Hematopoietic multipotent progenitor cell treated with erythropoietin and hydrocortisone succinate and interleukin-3 and kit ligand, for 17 days (in vitro differentiated cells): ENCODE data around the gene ST7.
"Not testable (repeated sequence)": the region's sequence is repeated elsewhere in the genome, so short reads cannot be mapped to it uniquely, and the experiment has no call there.

Source experiments
- DNase-seq: peaks from one replicate; pipeline ENCODE4 v3.0.0-alpha.2; 2015; ENCODE audit warnings: low spot score

Gene ST7

GRCh38 chr7:117097860-117098259, 144.6 kb downstream of the ST7 start:
- DNase-seq: no peak

- no peak for DNase-seq
These were observed 145.2 kb downstream of the ST7 start for GRCh38 chr7:117098457-117098856.

DNA sequence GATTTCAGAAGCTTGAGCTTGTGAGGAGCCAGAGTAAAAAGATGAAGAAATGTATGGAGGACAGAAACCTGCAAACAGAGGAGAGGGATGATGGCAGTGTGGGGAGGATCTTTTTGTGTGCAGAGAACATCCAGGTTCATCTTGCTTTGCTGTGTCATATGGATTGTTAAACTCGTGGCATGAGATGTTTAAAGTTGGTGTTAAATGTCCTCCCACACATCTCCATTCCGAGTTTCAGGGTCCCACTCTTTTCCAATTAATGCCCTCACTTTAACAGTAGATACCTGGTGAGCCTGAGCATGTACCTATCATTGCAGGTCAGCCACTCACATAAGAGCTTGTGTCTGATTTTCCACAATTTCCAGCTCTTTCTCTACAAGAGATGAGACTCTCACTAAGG, 147.7 kb downstream of the ST7 start:
- no peak for DNase-seq

DNA sequence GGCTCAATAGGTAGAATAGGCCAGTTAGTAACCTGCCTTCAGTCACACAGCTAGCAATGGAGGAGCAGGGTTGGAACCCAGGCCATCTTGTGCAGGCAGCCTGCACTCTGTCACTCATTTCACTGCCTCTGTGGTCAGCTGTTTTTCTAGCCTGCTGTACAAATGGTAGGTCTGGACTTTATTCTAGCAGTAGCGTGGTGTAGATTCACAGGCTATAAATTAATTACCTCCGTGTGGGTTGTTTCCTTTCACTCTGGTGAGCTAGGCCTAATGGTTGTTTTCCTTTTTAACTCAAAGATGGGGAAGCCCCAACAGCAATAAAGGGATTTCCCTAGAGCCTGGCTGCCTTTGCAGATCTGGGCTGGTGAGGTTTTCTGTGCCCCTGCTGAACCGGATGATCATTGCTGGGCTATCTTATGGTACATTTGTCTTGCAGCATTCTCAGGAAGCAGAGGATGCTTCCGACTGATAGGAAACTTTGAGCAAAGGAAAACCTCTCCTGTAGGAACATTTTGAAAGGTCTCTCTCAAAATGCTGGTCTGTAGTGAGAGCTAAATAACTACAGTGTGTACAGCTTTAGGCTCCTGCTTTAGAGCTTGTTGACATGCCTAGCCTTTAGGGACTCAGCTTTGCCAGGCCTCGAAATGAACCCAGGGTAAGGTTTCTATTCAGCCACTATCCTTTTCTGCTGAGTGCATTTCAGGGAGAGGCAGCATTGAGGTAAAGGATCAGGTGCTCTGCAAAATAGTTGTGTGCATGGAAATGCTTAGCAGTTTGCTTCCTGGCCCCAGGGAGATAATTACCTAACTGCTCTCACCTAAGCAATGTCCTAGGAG, 157.4 kb downstream of the ST7 start:
- DNase-seq: peak; percentile 35

GRCh38 chr7:117111535-117111934, 158.2 kb downstream of the ST7 start:
- DNase-seq: no peak

- no peak for DNase-seq
These were observed 159.3 kb downstream of the ST7 start for GRCh38 chr7:117112640-117113039.

DNA sequence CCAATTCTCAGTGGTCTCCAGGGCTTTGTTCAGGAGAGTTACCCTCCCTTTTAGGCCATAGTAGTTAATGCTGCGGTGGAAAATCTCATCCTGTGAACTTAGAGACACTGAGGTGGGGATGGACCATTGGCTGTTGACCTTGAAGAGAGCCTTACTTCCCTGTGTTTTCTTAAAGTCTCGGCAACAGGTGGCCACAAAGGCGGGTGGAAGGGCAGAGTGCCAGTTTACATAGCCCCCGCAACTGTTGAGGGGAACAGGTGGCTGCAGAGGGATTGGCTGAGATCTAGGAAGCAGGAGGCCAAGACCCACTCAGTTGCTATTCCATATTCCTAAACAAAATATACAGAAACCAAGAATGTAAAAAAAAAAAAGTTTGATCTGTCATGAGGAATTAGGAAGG, 160.6 kb downstream of the ST7 start:
- no peak for DNase-seq

DNA sequence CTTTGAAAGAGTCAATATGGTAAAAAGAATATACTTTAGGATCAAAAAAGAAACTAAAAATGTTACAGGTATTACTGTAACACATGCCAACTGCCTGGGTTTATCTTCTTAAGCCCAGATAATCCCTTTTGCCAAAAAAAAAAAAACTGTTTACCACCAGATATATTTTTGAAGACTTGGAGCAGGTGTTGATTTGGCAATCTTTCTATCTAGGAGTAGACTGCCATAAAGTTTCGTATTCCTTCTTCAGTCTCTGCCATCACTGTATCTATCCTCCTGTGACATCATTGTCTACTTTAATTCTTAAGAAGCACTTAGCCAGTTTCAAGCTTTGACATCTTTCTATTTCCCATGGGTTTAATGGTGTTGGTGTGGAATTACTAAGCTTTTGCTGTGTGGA, 161.0 kb downstream of the ST7 start:
- peak; percentile 43 for DNase-seq

DNA sequence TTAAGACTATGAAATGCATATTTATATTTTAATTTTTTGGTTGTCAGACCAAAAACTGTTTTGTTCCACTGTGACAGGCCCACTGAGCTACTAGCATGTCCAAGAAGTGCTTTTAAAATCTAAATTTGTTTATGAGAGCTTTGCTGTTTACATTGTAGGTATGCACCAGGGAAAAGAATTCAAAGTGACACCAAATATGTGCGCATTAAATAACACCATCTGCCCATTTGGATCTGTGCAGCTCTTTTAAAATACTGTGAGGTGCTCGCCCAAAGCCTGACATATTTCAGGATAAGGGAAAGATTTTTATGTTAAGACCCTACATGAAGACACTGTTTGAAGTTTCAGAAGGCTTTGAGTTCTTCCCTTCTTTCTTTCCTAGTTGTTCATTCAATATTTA, 162.9 kb downstream of the ST7 start:
- DNase-seq: no peak

GRCh38 chr7:117117172-117117571, 163.9 kb downstream of the ST7 start:
- no peak for DNase-seq

DNA sequence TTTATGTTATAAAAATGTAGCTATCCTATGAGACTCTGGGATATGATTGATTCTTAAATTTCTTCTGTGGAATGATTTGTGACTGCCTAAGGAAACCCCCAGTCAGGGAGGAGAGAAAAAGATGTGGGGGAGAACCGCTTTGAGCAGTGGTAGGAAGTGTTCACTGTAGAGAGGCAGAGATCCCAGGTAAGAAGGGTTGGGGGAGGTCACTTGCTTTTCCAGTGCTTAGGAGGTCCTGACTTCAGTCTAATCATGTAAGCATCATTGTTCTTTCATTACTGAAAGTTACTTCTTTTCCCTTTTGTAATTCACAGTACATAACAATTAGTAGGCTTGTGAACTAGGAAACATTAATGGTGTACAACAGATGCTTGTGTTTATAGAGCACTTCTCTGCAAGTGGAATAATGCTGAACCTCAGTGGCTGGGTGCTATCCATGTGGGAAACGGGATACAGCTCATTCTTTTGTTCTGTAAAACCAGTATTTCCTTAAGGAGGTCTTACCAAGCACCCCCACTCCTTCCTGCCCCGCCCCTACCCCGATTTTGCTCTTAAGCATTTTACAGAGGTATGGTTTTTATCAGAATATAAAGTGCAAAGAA, 165.4 kb downstream of the ST7 start:
- no peak for DNase-seq

DNA sequence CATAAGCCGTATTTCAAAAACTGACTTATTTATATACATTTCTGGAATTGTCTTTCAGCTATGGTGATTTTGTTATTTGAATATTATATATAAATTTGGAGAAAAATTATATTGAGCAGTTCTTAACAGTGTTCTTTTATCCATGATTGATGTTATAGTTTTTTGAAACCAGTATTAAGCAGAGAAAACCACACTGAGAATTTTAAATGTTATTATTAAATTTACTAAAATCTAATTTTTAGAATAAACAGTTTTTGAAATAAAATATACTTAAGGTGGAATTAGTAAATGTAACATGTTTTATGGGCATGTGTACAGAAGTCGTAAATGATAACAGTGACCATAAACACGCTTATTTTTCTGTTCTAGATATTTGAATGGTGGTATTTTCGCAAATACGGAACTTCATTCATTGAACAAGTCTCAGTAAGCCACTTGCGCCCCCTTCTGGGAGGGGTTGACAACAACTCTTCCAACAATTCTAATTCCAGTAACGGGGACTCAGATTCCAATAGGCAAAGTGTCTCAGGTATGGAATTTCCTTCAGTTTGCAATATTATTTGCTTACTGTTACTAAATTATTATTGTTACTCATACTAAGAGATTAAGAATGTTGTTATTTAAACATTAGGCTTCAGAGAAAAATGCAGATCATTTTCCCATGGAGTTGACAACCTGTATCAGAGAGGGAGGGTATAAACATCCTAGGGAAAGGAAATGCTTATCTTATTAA, 166.1 kb downstream of the ST7 start:
- peak; percentile 90 for DNase-seq

GRCh38 chr7:117120321-117120720, 167.0 kb downstream of the ST7 start:
- DNase-seq: not testable (repeated sequence)

GRCh38 chr7:117122036-117122435, 168.7 kb downstream of the ST7 start:
- not testable (repeated sequence) for DNase-seq

GRCh38 chr7:117122536-117122935, 169.2 kb downstream of the ST7 start:
- no peak for DNase-seq

- peak; percentile 44 for DNase-seq
These were observed 170.1 kb downstream of the ST7 start for GRCh38 chr7:117123311-117123926.

GRCh38 chr7:117124591-117125220, 171.4 kb downstream of the ST7 start:
- peak; percentile 81 for DNase-seq

DNA sequence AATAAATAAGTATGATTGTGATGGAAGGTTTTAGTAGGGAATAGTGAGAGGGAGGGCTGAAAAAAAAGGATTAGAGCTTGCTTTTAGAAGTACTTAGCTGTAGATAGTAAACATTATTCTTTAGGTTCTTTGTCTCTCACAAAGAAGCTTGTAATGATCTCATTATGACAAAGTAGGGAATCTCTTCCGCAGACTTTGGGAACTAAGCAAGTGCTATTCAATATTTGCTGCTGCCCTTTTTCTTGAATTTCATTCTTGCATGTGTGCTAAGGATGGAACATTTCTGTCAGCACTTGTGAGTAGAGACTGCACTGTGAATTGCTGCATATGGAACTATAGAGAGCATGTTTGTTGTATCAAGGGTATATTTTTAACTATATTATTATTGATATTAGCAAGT, 173.4 kb downstream of the ST7 start:
- no peak for DNase-seq

DNA sequence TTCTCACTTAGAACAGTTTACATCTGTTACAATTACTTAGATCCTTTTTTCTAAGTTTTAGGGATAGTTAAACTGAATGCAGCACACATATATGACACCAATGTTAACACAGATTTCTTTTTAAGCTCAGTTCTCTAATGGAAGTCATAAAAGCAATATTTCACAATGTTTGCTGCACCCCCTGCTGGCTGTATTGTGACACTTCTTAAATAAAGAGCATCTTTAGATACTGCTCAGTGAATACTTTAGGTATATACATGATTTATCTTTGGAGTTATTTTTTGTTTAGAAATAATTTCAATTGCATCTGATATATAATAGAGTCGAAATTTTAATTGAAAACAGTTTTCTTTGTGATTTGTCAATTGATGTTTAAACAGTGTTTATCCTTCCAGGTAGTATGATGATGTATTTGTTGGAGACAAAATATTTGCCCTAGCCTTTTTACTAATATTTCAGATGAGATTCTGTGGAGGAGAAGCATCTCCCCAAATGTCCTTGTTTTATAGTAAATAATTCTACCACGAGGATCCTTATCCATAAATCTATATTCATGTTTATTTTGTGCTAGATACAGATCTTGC, 174.4 kb downstream of the ST7 start:
- DNase-seq: peak; percentile 80

- DNase-seq: no peak
These were observed 176.2 kb downstream of the ST7 start for GRCh38 chr7:117129521-117129955.

- DNase-seq: no peak
These were observed 177.0 kb downstream of the ST7 start for GRCh38 chr7:117130262-117130661.
